Activated T-cell treated with anti-CD3 and anti-CD28 coated beads, Interleukin-2, amount 50 U/mL, for 48 hours (primary cell): Measurements from ENCODE around the gene ENOX1.
"Not testable (repeated sequence)": the region's sequence is repeated elsewhere in the genome, so short reads cannot be mapped to it uniquely, and the experiment has no call there.

Experiments used
- DNase-seq, 2 experiments: peaks; one replicate each; pipeline ENCODE4 v3.0.0-alpha.2; 2020

Gene ENOX1

GRCh38 chr13:43170506-43170905, 616.3 kb downstream of the ENOX1 start:
- DNase-seq, result no peak

- DNase-seq, result not testable (repeated sequence)
Observed at GRCh38 chr13:43168434-43168833, 618.3 kb downstream of the ENOX1 start.

- no peak for DNase-seq
Observed at GRCh38 chr13:43167731-43168130, 619.0 kb downstream of the ENOX1 start.

GRCh38 chr13:43166644-43167457, 619.9 kb downstream of the ENOX1 start:
- no peak for DNase-seq
